GM21390 (cell line): ENCODE measurements around the gene COPZ2.
"Not testable (repeated sequence)": the region's sequence is repeated elsewhere in the genome, so short reads cannot be mapped to it uniquely, and the experiment has no call there.

Experiments used
- ATAC-seq: cut with Tn5 transposase; IDR thresholded peaks from one replicate; pipeline ENCODE4 v1.9.1; 2021; ENCODE audit not compliant: unreplicated experiment

COPZ2 gene

DNA sequence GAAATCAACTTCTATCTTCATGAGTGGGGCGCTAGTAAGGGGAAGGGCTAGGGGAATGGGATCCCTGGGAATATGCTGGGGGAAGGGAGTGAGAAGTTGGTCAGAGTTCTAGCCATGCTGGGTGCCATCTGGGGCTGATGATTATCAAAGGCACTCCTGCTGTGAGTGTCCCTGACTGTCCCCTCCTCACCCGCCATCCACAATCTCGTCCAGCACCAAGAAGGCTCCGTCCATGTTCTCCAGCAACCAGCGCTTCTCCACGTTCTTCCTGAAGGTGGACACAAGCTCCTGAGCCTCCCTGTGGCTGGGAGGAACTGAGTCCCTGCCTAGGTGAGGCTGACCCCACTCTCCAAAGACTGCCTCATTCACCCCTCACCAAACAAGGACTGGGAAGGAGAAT is 5.6 kb downstream of the COPZ2 start:
- ATAC-seq = no peak

DNA sequence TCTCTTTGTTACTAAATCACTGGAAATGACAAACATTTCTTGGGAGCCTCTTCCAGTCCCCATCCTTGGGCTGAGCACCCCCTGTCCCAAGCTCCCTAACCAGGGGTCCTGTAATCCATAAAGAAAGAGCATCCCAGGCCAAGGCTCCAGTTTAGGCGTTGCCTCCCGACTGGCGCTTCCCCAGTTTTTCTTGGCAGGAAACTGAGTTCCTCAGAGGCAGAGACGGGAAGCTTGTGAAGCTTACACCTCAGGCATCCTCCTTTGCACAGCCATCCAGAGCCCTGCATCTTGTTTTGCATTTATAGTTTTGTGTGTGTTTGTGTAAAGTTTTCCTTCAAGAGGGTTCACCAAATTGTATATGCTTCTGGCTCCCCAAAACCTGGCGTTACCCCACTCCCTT is 7.1 kb downstream of the COPZ2 start:
- no peak for ATAC-seq

DNA sequence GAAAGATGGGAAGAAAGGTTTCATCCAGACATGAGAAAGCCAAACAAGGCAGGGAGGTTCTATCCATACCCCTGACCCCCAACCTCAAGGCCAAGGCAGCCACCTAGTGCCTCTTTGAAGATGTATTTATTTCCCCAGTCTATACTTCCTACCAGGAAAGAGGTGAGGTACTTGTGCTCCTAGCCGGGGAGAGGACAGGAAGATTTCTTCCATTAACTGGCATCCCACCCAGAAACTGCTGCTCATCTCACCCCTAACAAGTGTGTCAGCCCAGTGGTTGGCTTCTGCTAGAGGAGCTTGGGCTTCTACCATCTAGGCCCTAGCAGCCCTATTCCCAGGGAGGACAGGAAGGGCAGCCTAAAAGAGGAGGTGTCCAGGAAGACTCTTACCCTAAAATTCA is 8.9 kb downstream of the COPZ2 start:
- no peak for ATAC-seq

DNA sequence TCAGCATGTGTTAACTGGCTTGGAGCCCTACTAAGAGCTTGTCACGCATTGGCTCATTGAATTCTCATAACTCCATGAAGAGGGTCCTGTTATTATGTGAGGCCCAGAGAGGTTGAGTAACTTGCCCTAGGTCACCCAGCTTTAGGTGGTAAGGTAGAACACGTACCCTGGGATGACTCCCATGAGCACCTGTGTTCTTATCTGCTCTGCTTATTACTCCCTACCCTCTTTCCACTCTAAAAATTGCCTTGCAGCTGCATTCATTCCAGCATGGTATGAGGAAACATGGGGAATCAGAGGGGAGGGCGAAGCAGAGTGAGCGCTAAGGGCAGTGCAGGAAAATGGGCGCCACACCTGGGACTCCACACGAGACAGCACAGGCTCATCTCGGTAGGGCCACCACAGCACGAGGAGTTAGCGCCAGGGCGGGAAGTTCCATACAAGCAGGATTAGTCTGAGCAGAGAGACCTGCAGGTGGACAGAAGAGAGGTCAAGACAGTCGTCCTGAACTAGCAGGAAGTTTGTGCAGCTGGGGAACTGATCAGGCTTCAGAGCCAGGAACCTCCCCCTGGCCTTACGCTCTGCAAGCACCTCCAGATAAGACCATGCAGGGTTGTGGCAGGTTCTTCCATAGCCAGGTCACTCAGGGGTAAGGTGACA is 10.1 kb downstream of the COPZ2 start:
- ATAC-seq = no peak

DNA sequence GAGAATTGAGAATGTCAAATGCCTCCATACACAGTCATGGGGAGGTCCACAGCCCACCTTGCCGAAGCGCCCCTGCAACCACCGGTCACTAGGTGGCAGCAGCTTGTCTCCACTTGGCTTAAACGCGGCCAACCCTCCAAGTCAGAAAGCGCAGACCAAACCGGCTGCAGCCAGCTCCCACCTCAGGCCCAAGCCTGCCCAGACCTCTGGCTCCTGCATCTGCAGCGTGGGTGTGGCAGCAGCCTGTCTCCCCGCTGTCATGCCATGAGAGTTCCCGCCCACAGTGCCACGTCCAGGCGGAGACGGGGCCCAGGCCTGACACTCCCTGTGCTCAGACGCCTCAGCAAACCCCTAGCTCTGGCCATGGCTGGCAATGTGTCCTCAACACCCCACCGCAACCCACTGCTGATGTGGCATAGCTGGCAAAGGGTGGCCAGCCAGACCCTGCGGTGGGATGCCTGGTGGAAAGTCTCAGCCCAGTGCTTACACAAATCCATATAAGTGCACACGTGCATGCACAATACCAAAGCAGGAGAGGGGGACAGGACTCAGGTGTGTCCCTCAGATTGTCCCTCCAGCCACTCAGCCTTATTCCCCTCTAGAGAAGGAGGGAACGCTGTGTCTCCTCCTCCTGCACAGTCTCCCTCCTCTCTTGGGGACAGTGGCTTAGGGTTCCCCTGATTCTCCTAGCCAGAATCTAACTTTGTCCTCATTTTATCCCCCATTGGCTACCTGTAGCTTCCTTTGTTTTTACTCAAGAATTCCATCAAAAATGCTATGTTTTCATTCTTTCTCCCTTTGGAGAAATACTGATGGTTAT is 10.9 kb downstream of the COPZ2 start:
- ATAC-seq = no peak

DNA sequence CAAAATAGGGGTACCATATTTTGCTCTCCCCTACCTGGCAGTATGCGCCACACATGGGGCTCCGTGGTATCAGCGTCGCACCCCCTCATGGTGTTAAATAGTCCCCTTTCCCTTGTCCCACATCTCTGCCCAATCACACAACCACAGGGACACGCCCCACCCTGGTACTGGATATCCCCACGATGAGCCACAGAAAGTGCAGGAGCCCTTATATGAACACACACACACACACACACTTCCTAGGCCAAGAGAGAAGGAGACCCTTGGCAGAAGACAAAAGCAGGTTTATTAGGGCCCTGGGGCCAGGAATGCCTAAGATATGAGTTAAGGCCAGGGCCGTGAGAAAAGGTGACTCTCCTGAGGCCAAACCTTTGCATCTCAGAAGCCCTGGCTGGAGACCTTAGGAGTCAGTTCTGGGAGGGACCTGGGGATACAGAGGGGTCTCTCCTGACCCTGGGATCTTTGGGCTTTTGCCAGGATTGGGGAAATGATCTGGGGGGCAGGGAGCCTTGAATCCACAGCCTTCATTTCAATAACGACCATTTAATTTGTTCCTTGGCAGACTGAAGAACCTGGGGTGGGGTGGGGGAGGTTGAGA is 11.6 kb downstream of the COPZ2 start:
- ATAC-seq = no peak

DNA sequence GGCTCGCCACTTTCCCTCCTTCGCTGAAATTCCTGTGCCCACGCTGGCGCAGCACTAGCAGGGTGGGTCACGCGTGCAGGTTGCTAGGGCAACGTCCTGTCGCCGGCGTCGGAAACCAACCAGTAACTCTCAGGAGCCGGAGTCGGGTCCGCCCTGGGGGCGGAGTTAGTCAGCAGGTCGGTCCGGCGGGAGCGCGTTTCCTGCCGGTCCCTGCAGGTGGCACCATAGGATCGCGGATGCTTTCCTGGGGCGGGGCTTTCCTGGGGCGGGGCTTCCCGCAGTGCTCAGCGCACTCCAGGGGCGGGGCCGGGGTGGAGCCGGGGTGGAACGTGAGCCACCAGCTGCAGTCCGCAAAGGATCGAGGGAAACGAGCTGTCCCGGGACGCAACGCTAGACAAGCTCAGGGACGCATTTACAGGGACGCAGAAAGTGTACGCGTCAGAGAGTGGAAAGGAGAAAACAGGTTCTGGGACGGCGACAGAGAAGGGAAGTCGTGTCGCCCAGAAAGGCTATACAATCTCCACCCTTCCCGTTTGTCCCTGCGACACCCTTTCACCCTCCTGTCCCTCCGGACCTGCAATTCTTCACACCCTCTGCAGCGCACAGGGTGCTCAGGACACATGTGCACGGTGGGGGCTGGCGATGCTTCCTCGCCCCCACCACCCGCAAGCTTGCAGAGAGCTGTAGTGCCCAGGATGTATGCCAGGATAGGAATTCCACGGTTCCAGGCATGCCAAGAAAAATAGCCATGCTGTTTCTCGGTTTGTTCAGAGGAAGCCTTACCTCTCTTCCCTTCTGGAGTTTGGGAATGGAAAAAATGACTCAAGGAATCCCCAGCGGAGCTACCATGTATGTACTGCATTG is 12.3 kb downstream of the COPZ2 start:
- ATAC-seq = peak; percentile 79

DNA sequence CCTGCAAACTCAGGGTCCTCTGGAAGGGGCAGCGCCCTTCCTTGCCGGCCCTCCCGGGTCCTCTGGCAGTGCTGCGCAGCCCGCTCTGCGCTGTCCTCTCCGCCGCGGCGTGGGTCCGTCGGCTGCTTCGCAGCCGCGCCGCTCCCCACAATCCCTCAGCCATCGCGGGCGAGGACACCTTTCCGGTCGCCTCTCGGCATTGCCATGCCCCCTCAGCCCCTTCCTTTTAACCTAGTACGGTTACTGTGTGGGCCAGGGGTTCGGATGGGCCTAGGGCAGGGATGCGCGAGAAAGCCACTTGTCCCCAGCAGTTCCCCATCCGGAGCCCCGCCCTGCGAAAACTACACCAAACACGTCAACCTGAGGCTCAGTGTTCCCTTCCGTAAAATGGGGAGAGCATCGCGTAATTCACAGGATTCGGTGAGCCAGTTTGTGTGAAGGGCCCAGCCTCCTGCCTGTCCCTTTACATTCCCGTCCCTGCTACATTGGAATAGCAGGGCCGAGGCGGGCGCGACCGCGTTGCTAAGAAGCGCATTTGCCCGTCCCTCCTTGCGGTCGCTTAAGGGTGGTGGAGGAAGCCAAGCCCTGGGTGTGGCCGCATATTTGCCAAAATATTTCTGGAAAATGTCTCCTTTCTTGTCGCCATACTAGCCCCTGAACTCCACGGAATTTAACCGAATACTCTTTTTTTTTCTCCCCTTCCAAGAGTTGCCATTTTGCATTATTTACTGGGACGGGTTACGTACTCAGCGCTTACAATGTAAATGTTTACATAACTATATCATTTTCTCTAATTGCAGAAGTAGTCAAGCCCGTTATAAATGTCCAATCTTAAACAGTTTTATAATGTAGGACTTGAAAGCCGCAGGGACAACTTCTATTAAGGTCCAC is 13.2 kb downstream of the COPZ2 start:
- ATAC-seq = peak; percentile 2

DNA sequence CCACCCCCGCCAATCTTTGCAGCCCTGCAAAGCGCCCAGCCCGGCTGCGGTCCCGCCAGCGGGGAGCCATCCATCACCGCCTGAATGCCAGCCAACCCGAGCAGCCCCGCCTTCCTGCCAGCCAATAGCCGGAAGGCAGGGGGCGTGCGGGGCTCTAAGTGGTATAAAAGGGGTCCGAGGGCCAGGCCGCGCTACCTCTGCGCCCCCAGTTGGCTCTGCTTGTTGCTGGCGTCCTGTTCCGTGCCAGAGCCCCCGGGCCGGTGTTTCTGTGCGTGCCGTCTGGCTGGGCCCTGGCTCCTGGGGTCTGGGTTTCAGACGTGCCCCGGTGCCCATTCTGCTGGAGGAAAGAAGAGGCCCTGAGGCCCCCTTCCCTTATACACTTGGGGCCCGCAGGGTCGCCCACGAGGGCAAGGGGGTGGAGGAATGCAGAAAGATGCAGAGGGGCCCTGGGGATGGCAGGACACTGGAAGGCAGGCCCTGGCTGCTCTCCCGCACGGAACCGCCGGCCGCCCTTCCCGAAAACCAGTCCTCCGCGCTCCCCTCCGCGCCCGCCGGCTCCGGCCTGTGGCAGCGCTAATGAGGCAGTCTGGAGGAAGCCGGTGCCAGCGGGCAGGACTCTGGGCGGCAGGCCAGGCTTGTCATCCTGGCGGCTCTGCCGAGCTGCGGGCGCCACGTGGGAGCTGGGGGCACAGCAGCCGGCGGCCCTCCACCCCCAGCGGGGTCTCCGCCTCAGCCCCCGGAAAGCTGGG is 14.0 kb downstream of the COPZ2 start:
- no peak for ATAC-seq

DNA sequence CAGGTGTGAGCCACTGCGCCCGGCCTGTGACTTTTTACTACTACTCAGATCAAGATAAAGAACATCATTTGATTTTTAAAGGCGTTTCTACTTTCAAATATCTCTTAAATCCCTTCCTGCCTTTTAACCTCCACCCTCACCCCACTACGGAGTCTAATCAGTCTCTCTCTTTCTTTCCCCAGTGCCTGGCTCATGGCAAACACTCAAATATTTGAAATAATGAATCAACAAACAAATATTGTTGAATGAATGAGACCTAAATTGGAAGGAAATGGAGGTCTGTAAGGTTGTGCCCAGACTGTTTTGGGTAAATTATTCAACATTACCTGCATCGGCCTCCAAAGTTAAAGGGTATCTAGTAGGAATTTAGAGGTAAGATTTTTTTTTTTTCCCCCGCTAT is 14.7 kb downstream of the COPZ2 start:
- no peak for ATAC-seq

DNA sequence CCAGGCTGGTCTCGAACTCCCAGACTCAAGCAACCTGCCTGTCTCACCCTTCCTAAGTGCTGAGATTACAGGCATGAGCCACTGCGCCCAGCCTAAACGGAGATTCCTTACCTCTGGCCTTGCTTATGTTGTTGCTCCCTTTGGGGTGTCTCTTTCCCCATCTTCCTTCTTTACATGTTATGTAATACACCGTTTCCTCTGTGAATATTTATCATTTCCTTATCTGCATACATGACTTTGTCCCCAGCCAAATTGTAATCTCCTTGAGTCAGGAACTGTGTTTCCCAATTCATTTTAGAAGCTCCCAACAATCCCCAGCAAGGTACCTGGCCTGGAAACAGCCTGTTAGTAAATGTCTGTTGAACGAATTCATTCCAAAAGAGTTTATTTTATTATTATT is 15.7 kb downstream of the COPZ2 start:
- ATAC-seq = no peak

DNA sequence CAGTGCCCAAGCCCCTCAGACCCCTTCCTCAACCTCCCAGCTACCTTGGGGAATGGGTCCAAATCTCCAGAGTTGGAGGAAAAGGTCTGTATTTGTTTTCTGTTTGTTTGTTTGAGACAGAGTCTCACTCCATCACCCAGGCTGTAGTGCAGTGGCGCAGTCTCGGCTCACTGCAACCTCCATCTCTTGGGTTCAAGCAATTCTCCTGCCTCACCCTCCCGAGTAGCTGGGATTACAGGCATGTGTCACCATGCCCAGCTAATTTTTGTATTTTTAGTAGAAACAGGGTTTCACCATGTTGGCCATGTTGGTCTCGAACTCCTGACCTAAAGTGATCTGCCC is 19.8 kb downstream of the COPZ2 start:
- ATAC-seq = not testable (repeated sequence)

DNA sequence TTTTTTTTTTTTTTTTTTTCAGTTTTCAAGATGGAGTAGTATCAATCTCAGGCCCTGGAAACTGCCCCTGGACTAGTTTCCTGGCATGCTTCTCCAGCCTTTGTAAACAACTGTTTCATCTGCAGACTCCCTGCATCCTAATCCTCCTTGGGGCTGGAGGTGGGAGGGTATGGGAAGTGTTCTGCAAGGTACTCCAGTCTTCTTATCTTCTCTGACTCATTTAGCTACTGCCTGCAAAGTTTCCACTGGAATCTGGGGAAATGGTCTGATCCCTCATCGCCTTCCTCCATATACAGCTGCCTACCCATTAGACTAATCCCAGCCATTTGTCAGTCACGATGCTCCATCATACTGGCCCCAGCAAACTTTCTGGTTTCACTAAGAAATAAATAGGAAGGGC is 21.5 kb downstream of the COPZ2 start:
- ATAC-seq = no peak

DNA sequence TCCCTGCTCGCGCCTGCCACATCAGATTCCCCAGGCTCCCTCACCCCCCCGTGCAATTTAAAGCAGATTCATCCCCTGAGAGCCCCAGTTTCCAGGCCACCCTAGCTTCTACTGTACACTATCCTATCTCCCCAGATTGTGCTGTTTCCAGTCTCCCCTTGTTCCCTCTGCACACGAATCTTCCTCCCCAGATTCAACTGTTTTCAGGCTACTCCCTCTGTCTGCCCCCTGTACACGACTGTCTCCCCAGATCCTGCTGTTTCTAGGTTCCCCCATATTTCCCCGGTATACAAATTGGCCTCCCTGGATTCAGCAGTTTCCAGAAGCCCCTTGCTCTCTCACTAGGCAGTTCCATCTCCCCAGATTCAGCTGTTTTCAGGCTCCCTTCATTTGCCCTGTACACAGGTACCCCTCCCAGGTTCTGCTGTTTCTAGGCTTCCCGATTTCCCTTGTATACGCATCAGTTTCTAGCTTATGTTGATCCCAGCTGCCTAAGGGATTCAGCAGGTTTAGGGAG is 22.9 kb downstream of the COPZ2 start:
- ATAC-seq = no peak

DNA sequence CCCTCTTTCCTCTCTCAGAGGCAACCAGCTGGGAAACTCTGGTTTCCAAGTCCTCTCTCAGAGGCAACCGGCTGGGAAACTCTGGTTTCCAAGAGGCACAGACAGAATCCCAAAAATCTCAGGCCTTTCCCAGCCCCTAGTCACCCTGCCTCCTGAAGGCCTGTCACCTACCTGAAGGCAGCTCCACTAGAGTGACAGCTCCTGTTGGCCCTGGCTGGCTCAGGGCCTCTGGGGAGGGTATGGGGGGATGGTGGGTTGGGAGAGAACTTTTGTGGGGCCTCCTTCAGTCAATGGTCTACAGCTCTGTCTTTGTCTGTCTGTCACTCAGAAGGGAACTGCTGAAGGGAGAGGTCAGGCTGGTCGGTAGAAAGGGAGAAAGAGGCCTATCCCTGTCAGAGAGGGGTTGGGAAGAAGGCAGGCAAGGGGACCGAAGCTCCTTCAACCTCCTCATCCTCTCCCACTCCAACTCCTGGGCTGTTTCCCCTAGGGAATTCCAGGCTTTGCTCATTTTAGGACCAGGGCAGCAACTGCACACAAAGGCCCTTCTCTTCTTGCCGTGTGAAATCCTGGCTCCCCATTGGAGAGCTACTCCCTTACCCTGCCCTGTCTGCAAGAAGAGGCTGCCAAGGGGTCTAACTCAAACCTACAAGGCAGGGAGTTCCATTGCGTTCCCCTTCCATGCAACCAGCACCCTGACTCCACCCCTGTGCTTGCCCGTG is 23.6 kb downstream of the COPZ2 start:
- ATAC-seq = no peak

DNA sequence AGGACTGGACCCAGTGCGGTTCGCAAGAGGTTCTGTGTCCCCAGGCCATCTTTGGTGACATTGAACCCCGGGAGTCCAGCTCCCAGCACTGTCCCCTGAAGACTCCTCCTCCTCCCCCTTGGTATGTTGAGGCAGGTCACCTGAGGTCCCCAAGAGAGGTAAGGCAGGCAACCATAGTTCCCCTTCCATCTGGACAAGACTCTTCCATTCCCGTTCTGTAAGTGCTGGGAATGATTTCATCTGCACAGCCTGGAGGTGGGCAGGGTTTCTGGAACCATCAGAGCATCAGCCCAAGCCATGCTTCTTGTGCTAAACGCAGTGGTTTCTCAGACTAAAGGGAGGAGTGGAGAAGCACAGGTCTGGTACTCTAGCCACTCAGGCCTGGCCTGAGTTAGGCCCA is 24.9 kb downstream of the COPZ2 start:
- ATAC-seq = no peak

DNA sequence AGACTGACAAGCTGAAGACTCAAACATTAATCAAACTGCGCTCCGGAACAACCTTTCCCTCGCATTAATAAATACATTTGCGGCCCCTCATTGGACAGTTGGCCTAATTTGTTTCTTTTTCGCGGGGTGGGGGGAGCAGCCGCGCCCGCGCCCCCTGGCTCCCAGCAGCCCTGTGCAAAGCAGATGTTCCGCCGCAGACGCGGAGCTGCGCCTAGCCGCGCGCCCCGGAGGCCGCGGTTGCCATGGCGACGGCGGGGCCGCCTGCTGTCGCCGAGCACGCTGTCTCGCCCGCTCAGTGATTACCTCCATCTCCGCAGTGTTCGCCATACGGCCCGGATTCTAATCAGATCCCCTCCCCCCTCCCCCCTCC is 25.5 kb downstream of the COPZ2 start:
- no peak for ATAC-seq

DNA sequence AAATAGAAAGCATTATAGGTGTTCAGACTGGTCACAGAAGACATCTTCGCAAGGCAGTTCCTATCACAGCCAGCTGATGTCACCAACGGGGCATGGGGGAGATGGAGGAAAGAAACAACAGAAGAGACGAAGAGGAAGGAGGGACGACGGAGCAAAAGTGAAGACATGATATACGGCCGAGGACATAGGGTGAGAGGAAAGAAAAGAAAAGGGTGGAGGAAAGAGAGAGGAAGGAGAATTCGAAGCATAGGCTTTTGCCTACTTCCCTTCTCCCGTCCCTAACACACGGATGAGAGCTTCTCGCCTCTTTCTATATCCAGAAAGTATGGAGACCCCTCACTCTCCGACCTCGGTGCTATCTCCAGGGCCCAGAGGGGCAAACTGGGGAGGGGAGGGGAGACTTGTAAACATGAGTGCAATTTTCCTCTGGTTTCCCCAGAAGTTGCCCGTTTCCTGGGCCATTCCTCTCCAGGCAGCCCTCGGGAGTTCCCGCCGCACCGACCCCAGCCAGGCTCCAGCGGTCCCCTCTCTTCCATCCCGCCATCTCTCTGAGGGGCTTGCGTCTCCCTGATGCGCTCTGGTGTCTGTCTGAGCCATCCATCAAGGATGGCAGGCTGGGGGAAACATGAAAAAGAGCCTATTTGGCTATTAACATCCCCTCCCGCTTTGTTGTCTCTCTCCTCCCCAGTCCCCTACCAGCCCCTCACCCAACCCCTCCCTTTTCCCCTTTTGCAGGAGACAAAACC is 26.0 kb downstream of the COPZ2 start:
- no peak for ATAC-seq
